Calu3 (cell line): ENCODE measurements around the gene SAYSD1. TPM values are rescaled to one million over a fixed set of nuclear protein-coding genes. Genes with fewer than 3 reads are reported as not detected.

Experiments used
- Bru-seq: library from RNA; stranded (reverse); fragments of 400-500 nt; gene quantifications from one replicate; lab custom pipeline; 2021; lab: Mats Ljungman, UMichigan
- BruChase-seq, 2 experiments: library from RNA; stranded (reverse); fragments of 400-500 nt; gene quantifications; one replicate each; lab custom pipeline; 2021; lab: Mats Ljungman, UMichigan
- BruUV-seq: library from RNA; stranded (reverse); fragments of 400-500 nt; replicated peaks from 2 replicates; lab custom pipeline; 2021; lab: Mats Ljungman, UMichigan
- CTCF ChIA-PET: fragments of 300-600 bp; sonication (Branson Sonifier 250); formaldehyde crosslinking; loops from one replicate; lab custom pipeline; 2022; ENCODE audit warnings: antibody characterized with exemption; lab: Charles Lee
- DNase-seq: peaks from one replicate; pipeline ENCODE4 v3.0.0; 2022
- H3K27ac Mint-ChIP-seq: one replicate; pipeline ENCODE4 v1.8.0; 2022; ENCODE audit warnings: mixed read lengths; ENCODE audit not compliant: unreplicated experiment
- H3K27me3 Mint-ChIP-seq: one replicate; pipeline ENCODE4 v1.8.0; 2022; ENCODE audit warnings: mixed read lengths; ENCODE audit not compliant: unreplicated experiment
- H3K36me3 Mint-ChIP-seq: one replicate; pipeline ENCODE4 v1.8.0; 2022; ENCODE audit warnings: mild to moderate bottlenecking, moderate library complexity, mixed read lengths; ENCODE audit not compliant: insufficient read depth, unreplicated experiment
- H3K4me1 Mint-ChIP-seq: one replicate; pipeline ENCODE4 v1.8.0; 2022; ENCODE audit warnings: mild to moderate bottlenecking, low read depth, mixed read lengths; ENCODE audit not compliant: unreplicated experiment
- H3K4me3 Mint-ChIP-seq: one replicate; pipeline ENCODE4 v1.8.0; 2022; ENCODE audit warnings: mild to moderate bottlenecking, low read depth, moderate library complexity, mixed read lengths; ENCODE audit not compliant: unreplicated experiment
- H3K9me3 Mint-ChIP-seq: one replicate; pipeline ENCODE4 v1.8.0; 2022; ENCODE audit warnings: low read depth, mixed read lengths; ENCODE audit not compliant: unreplicated experiment
- intact Hi-C: fragments of 100-400 bp; cut with micrococcal nuclease; formaldehyde crosslinking; loops from one replicate; pipeline ENCODE4 v1.10.0; 2022; ENCODE audit not compliant: unreplicated experiment
- long read RNA-seq: library from polyadenylated mRNA; stranded (forward); transcript quantifications from one replicate; pipeline ENCODE4 v2.0.0, GENCODE V29; 2022
- total RNA-seq: library from RNA; stranded (reverse); gene quantifications from 2 replicates; pipeline ENCODE4 v1.2.3, GENCODE V29; 2022
- TF ChIP-seq, protein P1 (sequence below): fragments of 200-600 bp; IDR thresholded peaks from one replicate; pipeline ENCODE4 v1.8.0; 2022; ENCODE audit warnings: antibody characterized with exemption; ENCODE audit not compliant: unreplicated experiment

SAYSD1 gene, protein sequence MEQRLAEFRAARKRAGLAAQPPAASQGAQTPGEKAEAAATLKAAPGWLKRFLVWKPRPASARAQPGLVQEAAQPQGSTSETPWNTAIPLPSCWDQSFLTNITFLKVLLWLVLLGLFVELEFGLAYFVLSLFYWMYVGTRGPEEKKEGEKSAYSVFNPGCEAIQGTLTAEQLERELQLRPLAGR
- total RNA-seq (23.2 and 23.7 TPM in 2 replicates), Bru-seq, nascent RNA (percentile 83 among the genes with signal in this experiment), BruChase-seq, experiment 1, labeled RNA remaining after a 6-hour chase (percentile 93 among the genes with signal in this experiment), BruChase-seq, experiment 2, labeled RNA remaining after a 2-hour chase (percentile 89 among the genes with signal in this experiment)
- long read RNA-seq, transcript SAYSD1-201 (2 exons, 2,020 nt) = major isoform, 26 of 33 reads
- long read RNA-seq, partial matches to known transcripts = 0 of 33 reads
- long read RNA-seq, other reads (novel, unspliced or antisense) = 6 of 33 reads

DNA sequence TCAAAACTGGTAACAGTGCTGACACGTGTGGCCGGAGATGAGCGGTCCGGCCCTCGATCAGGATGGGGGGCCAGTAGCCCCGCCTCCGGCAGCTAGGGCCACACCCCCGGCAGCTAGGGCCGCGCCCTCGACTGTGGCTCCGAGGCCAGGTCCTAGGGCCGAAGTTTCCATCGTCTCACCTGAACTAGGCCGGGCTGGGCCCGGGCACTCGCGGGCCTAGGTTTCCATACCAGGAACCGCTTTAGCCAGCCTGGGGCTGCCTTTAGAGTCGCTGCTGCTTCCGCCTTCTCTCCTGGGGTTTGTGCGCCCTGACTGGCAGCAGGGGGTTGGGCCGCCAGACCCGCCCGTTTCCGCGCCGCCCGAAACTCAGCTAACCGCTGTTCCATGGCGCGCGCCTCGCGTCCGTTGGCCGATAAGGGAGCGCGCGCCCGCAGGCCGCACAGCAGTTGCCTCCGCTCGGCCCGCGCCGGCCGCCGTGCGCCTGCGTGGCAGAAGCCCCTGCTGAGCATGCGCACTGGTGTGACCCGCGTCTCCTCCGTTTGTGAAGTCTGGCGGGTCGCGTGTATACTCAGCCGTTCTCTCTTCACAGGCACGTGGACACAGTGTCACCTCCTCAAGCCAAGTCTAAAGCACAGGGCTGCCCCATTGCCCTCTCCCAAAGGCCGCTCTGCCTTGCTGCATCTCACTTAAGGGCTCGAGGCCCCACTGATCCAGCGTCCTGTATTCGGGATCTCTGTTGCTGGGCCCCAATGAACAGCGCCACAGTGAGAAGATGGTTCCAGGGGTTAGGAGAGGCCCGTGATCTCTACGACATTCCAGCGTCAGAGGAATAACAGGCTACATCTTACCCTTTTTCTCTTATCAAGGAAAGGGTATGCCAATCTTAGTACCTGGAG lies at the start of gene SAYSD1:
SAYSD1 (minus strand) TSS at position 483 of the 896 bp plus-strand sequence; CDS start at position 386, 97 bp downstream.
- TF ChIP-seq, protein P1, sequence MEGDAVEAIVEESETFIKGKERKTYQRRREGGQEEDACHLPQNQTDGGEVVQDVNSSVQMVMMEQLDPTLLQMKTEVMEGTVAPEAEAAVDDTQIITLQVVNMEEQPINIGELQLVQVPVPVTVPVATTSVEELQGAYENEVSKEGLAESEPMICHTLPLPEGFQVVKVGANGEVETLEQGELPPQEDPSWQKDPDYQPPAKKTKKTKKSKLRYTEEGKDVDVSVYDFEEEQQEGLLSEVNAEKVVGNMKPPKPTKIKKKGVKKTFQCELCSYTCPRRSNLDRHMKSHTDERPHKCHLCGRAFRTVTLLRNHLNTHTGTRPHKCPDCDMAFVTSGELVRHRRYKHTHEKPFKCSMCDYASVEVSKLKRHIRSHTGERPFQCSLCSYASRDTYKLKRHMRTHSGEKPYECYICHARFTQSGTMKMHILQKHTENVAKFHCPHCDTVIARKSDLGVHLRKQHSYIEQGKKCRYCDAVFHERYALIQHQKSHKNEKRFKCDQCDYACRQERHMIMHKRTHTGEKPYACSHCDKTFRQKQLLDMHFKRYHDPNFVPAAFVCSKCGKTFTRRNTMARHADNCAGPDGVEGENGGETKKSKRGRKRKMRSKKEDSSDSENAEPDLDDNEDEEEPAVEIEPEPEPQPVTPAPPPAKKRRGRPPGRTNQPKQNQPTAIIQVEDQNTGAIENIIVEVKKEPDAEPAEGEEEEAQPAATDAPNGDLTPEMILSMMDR = no peak
- peaks cover 18% of the 10 kb centered on the region for H3K36me3 Mint-ChIP-seq
- H3K27ac Mint-ChIP-seq = peak within 1 kb of the TSS; percentile 86
- DNase-seq = peak; percentile 95
- intact Hi-C loops = no loop called here
- no peaks in the 10 kb centered on the region for H3K27me3 Mint-ChIP-seq
- no peaks in the 10 kb centered on the region for H3K9me3 Mint-ChIP-seq
- peaks cover 8% of the 10 kb centered on the region for H3K4me1 Mint-ChIP-seq
- no TSS peak for BruUV-seq
- CTCF ChIA-PET = interaction anchor here (0.7 to 1.1 kb wide), 4 partner anchors 61 to 412 kb away, joined by 3 to 5 read pairs (median 4); no protein-coding TSS in a partner anchor
- peak within 1 kb of the TSS; percentile 99 for H3K4me3 Mint-ChIP-seq

DNA sequence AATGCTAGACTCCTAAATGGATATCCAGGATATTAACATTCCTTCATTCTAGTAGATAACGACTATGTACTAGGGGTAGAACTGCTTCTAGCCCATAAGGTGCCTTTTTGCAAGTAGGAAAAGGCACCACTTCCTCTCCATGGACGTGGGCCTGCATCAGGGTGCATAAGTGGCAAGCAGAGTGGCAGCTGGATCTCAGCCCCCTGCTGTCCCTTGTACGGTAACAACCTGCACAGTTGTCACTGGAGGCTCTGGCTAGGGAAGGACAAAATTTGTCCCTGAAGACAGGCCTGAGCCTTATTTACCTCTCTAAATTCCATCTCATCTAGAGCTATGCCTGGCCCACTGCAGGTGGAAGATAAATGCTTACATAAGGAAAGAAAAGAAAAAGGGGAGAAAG lies 42.5 kb upstream of the SAYSD1 start:
- Mint-ChIP-seq H3K36me3 (no peaks in the 10 kb centered on the region), H3K27ac (no peak overlapping the region), H3K4me1 (no peaks in the 10 kb centered on the region), H3K9me3 (no peaks in the 10 kb centered on the region), H3K4me3 (no peak overlapping the region), H3K27me3 (peaks cover 2% of the 10 kb centered on the region)
- no peak for DNase-seq
- BruUV-seq = no TSS peak
- intact Hi-C loops = loop anchor here (5.0 kb wide), 1 partner anchor 160 kb away; no protein-coding TSS in a partner anchor
- CTCF ChIA-PET = interaction anchor here (0.6 kb wide), 1 partner anchor 160 kb away, joined by 3 read pairs; no protein-coding TSS in a partner anchor
- TF ChIP-seq, protein P1 = no peak

DNA sequence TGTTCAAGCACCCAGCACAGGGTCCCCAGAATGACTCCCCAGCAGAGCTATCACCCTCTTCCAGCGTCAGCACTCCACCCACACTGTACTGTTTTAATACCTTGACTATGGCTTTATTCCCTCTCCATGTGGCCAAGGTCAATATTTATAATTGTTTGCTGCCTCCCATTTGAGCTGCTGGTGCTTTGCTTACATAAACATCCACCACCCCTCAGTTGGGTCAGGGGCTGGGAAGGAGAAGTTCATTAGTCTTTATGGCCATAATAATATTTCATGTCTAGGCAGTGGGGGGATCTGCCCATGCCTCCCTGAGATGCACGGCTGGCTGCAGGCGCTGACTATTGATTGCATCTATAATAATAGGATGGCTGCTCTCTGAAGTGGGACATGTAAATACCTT lies 41.8 kb upstream of the SAYSD1 start:
- intact Hi-C loops = loop anchor here (5.0 kb wide), 1 partner anchor 160 kb away; no protein-coding TSS in a partner anchor
- TF ChIP-seq, protein P1 = no peak
- no peak for DNase-seq
- no TSS peak for BruUV-seq
- Mint-ChIP-seq H3K27ac (no peak overlapping the region), H3K27me3 (peaks cover 10% of the 10 kb centered on the region), H3K36me3 (no peaks in the 10 kb centered on the region), H3K4me3 (no peak overlapping the region), H3K4me1 (no peaks in the 10 kb centered on the region), H3K9me3 (no peaks in the 10 kb centered on the region)
- CTCF ChIA-PET = interaction anchor here (0.6 kb wide), 1 partner anchor 124 kb away, joined by 3 read pairs; no protein-coding TSS in a partner anchor

DNA sequence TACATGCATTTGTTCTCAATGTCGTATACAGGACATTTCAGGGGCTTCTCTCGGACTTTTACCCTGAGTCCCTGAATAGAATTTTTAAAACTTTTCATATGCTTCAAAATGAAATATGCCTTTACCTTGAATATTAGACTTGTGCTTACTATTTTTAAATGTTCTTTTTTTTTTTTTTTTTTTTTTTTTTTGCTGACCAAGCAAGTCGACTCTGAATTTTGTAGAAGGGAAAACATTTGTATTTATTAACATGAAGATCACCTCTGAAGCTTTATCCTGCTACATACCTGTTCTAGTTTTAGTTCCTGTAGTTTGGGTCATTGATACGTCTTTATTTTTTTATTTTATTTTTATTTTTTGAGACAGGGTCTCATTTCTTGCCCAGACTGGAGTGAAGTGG lies 39.7 kb upstream of the SAYSD1 start:
- H3K4me1 Mint-ChIP-seq = no peaks in the 10 kb centered on the region
- intact Hi-C loops = loop anchor here (5.0 kb wide), 1 partner anchor 157 kb away; no protein-coding TSS in a partner anchor
- H3K27me3 Mint-ChIP-seq = peaks cover 24% of the 10 kb centered on the region
- H3K4me3 Mint-ChIP-seq = no peak overlapping the region
- CTCF ChIA-PET = no interaction called here
- no peaks in the 10 kb centered on the region for H3K36me3 Mint-ChIP-seq
- DNase-seq = no peak
- no peaks in the 10 kb centered on the region for H3K9me3 Mint-ChIP-seq
- H3K27ac Mint-ChIP-seq = no peak overlapping the region
- no TSS peak for BruUV-seq
- TF ChIP-seq, protein P1 = no peak
